ENCODE data around the gene TMEM109. TPM values are rescaled to one million over a fixed set of nuclear protein-coding genes. Genes with fewer than 3 reads are reported as not detected.

Gene TMEM109, protein sequence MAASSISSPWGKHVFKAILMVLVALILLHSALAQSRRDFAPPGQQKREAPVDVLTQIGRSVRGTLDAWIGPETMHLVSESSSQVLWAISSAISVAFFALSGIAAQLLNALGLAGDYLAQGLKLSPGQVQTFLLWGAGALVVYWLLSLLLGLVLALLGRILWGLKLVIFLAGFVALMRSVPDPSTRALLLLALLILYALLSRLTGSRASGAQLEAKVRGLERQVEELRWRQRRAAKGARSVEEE
- 44.1 and 54.8 TPM in 2 replicates for total RNA-seq

DNA sequence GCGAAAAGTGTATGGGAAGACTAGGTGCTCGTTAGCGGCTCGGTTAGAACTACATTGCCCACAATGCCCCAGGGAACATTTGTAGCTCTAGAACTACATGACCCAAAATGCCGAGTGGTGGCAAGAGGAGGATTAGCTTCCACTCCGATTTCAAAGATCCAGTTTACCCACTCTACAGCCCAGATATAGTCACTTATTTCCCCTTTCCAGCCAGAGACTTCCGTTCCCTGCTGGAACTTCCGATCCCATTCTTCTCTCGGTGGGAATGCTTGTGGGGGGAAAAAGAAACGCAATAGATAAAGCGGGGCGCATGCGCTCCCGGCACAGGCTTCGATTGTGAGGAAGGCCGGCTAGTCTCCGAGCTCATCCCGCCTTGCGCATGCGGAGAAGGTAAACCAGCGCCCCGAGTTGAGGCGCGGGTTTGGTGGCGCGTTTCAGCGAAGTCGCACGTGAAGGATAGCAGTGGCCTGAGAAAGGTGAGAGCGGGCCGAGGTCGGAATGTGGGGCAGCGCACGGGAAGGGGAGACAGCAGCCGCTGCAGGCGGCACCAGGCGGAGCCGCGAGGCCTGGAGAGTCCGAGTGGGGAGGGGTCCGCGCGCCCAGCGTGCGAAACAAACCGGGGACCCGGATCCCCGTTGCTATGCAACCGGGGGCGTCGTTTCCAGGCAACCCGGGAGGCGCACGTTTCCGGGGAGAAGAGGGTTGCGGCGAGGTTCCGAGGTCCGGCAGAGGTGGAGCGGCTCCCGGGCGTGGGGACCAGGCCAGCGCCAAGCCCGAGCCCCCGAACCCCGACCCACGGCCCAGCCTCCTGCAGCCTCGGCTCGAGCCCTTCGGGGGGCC lies at the start of gene TMEM109:
TMEM109 (plus strand) TSS at position 366 of the 840 bp plus-strand sequence. CDS start 5,536 bp downstream, outside the sequence.

DNA sequence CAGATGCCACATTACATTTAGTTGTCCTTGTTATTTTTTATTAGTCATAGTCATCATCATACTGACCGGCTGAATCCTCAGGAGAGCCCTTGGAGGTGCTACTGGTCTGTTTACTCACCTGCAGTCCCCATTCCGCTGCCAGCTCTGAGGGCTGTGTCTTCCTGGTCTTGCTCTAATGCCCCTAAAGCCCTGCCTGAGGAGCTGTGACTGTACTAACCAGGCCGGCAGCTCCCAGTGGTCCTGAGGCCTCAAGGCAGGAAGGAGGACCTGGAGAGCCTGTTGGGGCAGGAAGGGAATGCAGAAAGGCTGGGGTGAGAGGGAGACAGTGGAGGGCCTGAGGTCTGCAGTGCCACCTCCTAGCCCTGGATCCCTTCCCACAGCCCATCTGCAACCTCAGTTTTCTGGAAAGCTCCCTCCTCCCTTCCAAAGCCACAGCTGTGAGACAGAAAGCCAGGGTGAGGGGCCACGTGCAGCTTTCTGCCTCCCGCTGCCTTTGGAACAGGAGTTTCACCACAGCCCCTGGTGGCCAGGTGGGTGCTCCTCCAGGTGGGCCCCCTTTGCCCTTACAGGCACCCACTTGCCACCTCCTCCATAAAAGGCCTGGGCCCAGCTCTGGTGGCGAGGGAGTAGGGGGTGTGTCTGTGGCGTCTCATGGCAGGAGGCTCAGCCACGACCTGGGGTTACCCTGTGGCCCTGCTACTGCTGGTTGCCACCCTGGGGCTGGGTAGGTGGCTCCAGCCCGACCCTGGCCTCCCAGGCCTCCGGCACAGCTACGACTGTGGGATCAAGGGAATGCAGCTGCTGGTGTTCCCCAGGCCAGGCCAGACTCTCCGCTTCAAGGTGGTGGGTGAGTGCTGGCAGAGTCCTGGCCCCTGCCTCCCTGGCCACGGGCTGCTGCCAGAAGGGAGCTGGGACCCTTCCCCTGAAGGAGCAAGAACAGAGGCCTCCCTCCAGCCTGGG lies 46.8 kb upstream of the TMEM109 start, which contains the start of gene ZP1:
ZP1 (plus strand) TSS at position 632 of the 960 bp plus-strand sequence; CDS start at position 652, 20 bp downstream.

DNA sequence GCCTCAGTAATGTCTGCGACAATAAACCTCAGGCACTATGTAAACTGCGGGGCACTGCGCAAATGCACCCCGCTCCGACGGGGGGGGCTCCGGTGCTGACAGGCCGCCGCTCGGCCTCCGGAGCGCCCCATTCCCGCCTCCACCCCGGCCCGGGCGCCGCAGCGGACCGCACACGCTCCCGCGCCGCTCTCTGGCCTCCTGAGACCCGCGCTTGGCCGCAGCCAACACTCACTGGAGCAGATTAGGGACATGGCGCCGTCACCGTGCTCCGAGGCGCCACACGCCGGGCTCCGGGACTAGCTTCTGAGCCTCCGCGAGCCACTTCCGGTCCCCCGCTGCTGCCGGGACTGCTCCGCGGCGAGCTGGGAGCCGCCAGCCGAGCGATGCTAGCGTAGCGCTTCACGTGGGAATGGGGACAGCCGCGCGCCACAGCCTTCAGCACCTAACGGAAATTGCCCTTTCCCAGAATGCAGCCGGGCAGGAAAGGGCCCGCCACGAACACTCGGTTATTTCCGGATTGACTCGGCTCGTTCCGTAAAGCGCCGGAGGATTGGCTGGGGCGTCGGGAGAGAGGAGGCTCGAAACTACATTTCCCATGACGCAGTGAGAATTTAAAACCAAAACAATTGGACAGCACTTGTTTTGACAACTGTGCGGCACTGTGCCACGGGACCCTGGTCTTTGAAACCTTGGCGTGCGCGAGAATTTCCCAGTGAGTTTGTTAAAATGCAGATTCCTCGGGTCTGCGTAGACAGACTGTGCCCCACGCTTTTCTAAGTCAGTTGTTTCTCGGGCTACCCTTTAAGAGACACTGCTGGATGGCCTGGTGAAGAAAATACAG lies 7.6 kb upstream of the TMEM109 start, which contains the start of gene PRPF19:
PRPF19 (minus strand) TSS at position 454 of the 841 bp plus-strand sequence; CDS start at position 251, 203 bp downstream.

DNA sequence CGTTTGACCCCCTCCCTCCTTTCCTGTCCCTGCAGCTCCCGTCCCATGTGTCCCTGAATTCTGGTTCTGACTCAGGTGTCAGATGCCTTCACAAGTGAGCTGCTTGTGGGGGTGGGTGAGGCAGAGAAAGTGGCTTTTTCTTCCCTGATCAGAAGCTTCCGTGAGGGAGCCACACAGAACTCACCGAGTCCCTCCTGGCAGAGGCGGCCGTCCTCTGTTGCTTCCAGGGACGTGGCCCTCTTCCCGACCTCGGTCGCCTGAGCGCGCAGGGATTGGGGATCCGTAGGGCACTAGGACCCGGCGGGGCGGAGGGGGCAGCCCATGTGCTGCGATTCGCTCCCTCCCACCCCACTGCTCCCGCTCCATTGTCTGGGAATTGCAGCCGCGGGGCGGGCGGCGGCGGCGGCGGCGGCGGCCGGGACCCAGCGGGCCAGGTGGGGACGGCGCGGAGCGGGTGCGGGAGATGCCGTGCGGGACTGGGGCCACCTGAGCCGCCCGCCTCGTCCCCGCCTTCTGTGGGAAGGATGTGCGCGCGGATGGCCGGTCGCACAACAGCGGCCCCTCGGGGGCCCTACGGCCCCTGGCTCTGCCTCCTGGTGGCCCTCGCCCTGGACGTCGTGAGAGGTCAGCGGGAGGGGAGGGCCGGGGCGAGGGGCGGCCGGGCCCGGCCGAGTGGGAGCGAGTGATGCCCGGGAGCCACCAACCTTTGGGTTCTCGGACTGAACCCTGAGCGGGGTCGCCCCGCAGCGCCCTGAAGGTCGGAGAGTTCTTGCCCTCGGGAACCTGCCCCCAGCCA lies 10.3 kb downstream of the TMEM109 start, which contains the start of gene TMEM132A:
TMEM132A (plus strand) TSS at position 351 of the 796 bp plus-strand sequence; CDS start at position 525, 174 bp downstream.

GRCh38 chr11:60951904-60952741 lies 38.2 kb downstream of the TMEM109 start, which contains the start of gene SLC15A3:
Gene SLC15A3, minus strand, starts transcription at chr11:60952176. Its CDS starts 625 bp downstream, at chr11:60951551.

DNA sequence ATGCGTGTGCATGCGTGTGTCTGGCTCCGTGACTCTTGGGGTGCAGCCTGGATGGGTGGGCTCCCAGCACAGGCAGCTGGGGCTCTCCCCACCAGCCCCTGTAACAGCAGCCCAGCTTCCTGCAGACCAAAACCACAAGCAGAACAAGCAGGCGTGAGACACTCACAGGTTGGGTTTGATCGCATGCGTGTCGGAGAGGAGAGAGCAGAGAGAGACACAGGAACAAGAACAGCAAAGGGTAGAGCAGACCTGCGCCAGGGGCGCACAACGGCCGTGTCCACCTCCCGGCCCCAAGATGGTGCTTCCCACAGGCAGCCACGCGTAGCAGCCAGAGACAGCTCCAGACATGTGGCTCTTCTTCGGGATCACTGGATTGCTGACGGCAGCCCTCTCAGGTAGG lies 57.6 kb downstream of the TMEM109 start, which contains the start of gene CD6:
CD6 (plus strand) TSS at position 161 of the 400 bp plus-strand sequence; CDS start at position 347, 186 bp downstream.

Other genes with a start within 250 kb of the TMEM109 start
- gene MS4A8, start 214.5 kb upstream of the TMEM109 start, total RNA-seq = not detected in 2 replicates
- not detected in 2 replicates for gene MS4A18, start 189.4 kb upstream of the TMEM109 start, total RNA-seq
- not detected in 2 replicates for gene MS4A15, start 157.3 kb upstream of the TMEM109 start, total RNA-seq
- gene MS4A10, start 128.8 kb upstream of the TMEM109 start, total RNA-seq = not detected in 2 replicates
- gene CCDC86, start 72.0 kb upstream of the TMEM109 start, total RNA-seq = 16.4 and 23.4 TPM in 2 replicates
- not detected in 2 replicates for gene PTGDR2, start 58.2 kb upstream of the TMEM109 start, total RNA-seq
- 0.89 TPM in 1 of 2 replicates, not detected in the other for gene ZP1, start 46.6 kb upstream of the TMEM109 start, total RNA-seq
- 88.6 and 89.9 TPM in 2 replicates for gene PRPF19, start 7.6 kb upstream of the TMEM109 start, total RNA-seq
- gene TMEM132A, start 10.3 kb downstream of the TMEM109 start, total RNA-seq = 20.6 and 22.2 TPM in 2 replicates
- gene SLC15A3, start 38.0 kb downstream of the TMEM109 start, total RNA-seq = 2.6 and 13.5 TPM in 2 replicates
- not detected in 2 replicates for gene CD6, start 57.5 kb downstream of the TMEM109 start, total RNA-seq
- not detected in 2 replicates for gene CD5, start 188.3 kb downstream of the TMEM109 start, total RNA-seq
- gene VPS37C, start 247.3 kb downstream of the TMEM109 start, total RNA-seq = 14.5 and 21.0 TPM in 2 replicates

Measured in myometrial cell (primary cell).